HG03064 (cell line): ENCODE data around the gene ALKBH6.
"Not testable (repeated sequence)": the region's sequence is repeated elsewhere in the genome, so short reads cannot be mapped to it uniquely, and the experiment has no call there.

Experiments
- ATAC-seq: cut with Tn5 transposase; IDR thresholded peaks from one replicate; pipeline ENCODE4 v1.9.1; 2021; ENCODE audit warnings: low read depth; ENCODE audit not compliant: unreplicated experiment

ALKBH6 gene

GRCh38 chr19:36014012-36014924, at the start of gene ALKBH6:
Gene ALKBH6, minus strand, starts transcription at chr19:36014213. Its CDS starts 816 bp downstream, at chr19:36013397.
- ATAC-seq, result peak; percentile 90

GRCh38 chr19:36061367-36061766, 47.4 kb upstream of the ALKBH6 start:
- no peak for ATAC-seq

GRCh38 chr19:36060430-36060829, 46.4 kb upstream of the ALKBH6 start:
- ATAC-seq, result no peak

- ATAC-seq, result no peak
Observed at GRCh38 chr19:36059180-36059910, 45.3 kb upstream of the ALKBH6 start.

- no peak for ATAC-seq
Observed at GRCh38 chr19:36058481-36059179, 44.6 kb upstream of the ALKBH6 start.

- ATAC-seq, result peak; percentile 50
Observed at GRCh38 chr19:36054733-36055686, 41.0 kb upstream of the ALKBH6 start, which contains the start of gene WDR62. Gene WDR62, plus strand, starts transcription at chr19:36054897. Its CDS starts 75 bp downstream, at chr19:36054972.

- ATAC-seq, result peak; percentile 77
Observed at GRCh38 chr19:36054119-36054732, 40.2 kb upstream of the ALKBH6 start, which contains the start of gene THAP8. Gene THAP8, minus strand, starts transcription at chr19:36054285. Its CDS starts 68 bp downstream, at chr19:36054217.

GRCh38 chr19:36051637-36052036, 37.6 kb upstream of the ALKBH6 start:
- ATAC-seq, result no peak

- no peak for ATAC-seq
Observed at GRCh38 chr19:36051236-36051635, 37.2 kb upstream of the ALKBH6 start.

GRCh38 chr19:36049080-36049698, 35.2 kb upstream of the ALKBH6 start:
- no peak for ATAC-seq

- ATAC-seq, result no peak
Observed at GRCh38 chr19:36047835-36048234, 33.8 kb upstream of the ALKBH6 start.

- no peak for ATAC-seq
Observed at GRCh38 chr19:36046443-36047050, 32.5 kb upstream of the ALKBH6 start.

GRCh38 chr19:36043952-36044351, 29.9 kb upstream of the ALKBH6 start:
- no peak for ATAC-seq

GRCh38 chr19:36041831-36042230, 27.8 kb upstream of the ALKBH6 start:
- ATAC-seq, result no peak

GRCh38 chr19:36041092-36041491, 27.1 kb upstream of the ALKBH6 start:
- not testable (repeated sequence) for ATAC-seq

- ATAC-seq, result no peak
Observed at GRCh38 chr19:36040495-36040894, 26.5 kb upstream of the ALKBH6 start.

- no peak for ATAC-seq
Observed at GRCh38 chr19:36032251-36033104, 18.5 kb upstream of the ALKBH6 start, which contains the start of gene CLIP3. Gene CLIP3, minus strand, starts transcription at chr19:36032873. Its CDS starts 516 bp downstream, at chr19:36032357.
